H1 (cell line): ENCODE measurements around the gene DNTT. TPM values are rescaled to one million over a fixed set of nuclear protein-coding genes. Genes with fewer than 3 reads are reported as not detected.

ENCODE experiments used
- CTCF ChIA-PET: fragments of 300-600 bp; sonication (Branson Sonifier 250); formaldehyde crosslinking; loops from one replicate; lab custom pipeline; 2021; ENCODE audit not compliant: partially characterized antibody; lab: Charles Lee
- POLR2A ChIA-PET: fragments of 300-600 bp; sonication (Branson Sonifier 250); formaldehyde crosslinking; loops from one replicate; lab custom pipeline; 2021; ENCODE audit warnings: inconsistent platforms; ENCODE audit not compliant: partially characterized antibody; lab: Charles Lee
- DNase-seq, 2 experiments: peaks; one replicate each; pipeline versions ENCODE4 v3.0.0 to v3.0.0-alpha.2; 2010 to 2022; ENCODE audit warnings: low spot score in 2 of 2, low read depth in 1 of 2, mixed read lengths in 1 of 2
- FAIRE-seq: peaks from 2 replicates; lab custom pipeline; 2011; peaks lifted over from hg19 to GRCh38; lab: Jason Lieb, UNC
- H2AFZ ChIP-seq: 2 replicates; pipeline ENCODE4 v1.8.1; 2012; ENCODE audit warnings: low read length, inconsistent platforms
- H2AK5ac ChIP-seq: 2 replicates; pipeline ENCODE4 v1.6.1; 2013; ENCODE audit warnings: low read depth, low read length
- H2BK120ac ChIP-seq: replicated peaks from 2 replicates; pipeline ENCODE3; 2013; ENCODE audit warnings: low read depth, low read length, inconsistent platforms
- H2BK12ac ChIP-seq: 2 replicates; pipeline ENCODE4 v1.6.1; 2013; ENCODE audit warnings: low read depth, low read length
- H2BK15ac ChIP-seq: 2 replicates; pipeline ENCODE4 v1.6.1; 2013; ENCODE audit warnings: low read length
- H2BK20ac ChIP-seq: 2 replicates; pipeline ENCODE4 v1.6.1; 2013; ENCODE audit warnings: low read length
- H2BK5ac ChIP-seq: 2 replicates; pipeline ENCODE4 v1.6.1; 2013; ENCODE audit warnings: low read depth, low read length
- H3K14ac ChIP-seq: 2 replicates; pipeline ENCODE4 v1.6.1; 2013; ENCODE audit warnings: inconsistent platforms; ENCODE audit not compliant: insufficient read length
- H3K18ac ChIP-seq: 2 replicates; pipeline ENCODE4 v1.6.1; 2013; ENCODE audit warnings: low read length; ENCODE audit errors: extremely low read depth
- H3K23ac ChIP-seq: 2 replicates; pipeline ENCODE4 v1.6.1; 2013; ENCODE audit warnings: inconsistent platforms; ENCODE audit not compliant: insufficient read length
- H3K23me2 ChIP-seq: 2 replicates; pipeline ENCODE4 v1.6.1; 2013; ENCODE audit warnings: low read depth, low read length
- H3K27ac ChIP-seq: 2 replicates; pipeline ENCODE4 v1.6.1; 2011; ENCODE audit warnings: low read depth, low read length, inconsistent platforms
- H3K27me3 ChIP-seq, 4 experiments: replicated peaks in 1 of 4; 1 replicate in 1 of 4; 2 replicates in 3 of 4; pipeline versions ENCODE4 v1.6.1 to v1.8.1; 2011 to 2013; ENCODE audit warnings: low read length in 3 of 4, mild to moderate bottlenecking in 3 of 4, inconsistent platforms in 2 of 4, mixed read lengths in 2 of 4, moderate library complexity in 1 of 4; ENCODE audit not compliant: control insufficient read depth in 3 of 4, insufficient read depth in 3 of 4; ENCODE audit errors: extremely low read depth in 1 of 4
- H3K36me3 ChIP-seq, 4 experiments: 2 replicates each; pipeline versions ENCODE4 v1.6.1 to v1.8.1; 2011 to 2013; ENCODE audit warnings: mild to moderate bottlenecking in 4 of 4, low read length in 3 of 4, moderate library complexity in 2 of 4, control low read depth in 1 of 4, inconsistent platforms in 1 of 4; ENCODE audit not compliant: insufficient read depth in 4 of 4, control insufficient read depth in 2 of 4
- H3K4ac ChIP-seq: replicated peaks from 2 replicates; pipeline ENCODE3; 2013; ENCODE audit warnings: low read length, low read depth, mixed read lengths, inconsistent platforms; ENCODE audit not compliant: insufficient read length
- H3K4me1 ChIP-seq, 4 experiments: replicated peaks in 1 of 4; 1 replicate in 1 of 4; 2 replicates in 3 of 4; pipeline versions ENCODE4 v1.6.1 to v1.8.1; 2011 to 2013; ENCODE audit warnings: low read length in 3 of 4, inconsistent platforms in 2 of 4, mixed read lengths in 1 of 4; ENCODE audit not compliant: insufficient read depth in 4 of 4, control insufficient read depth in 3 of 4
- H3K4me2 ChIP-seq, 2 experiments: 2 replicates each; pipeline versions ENCODE4 v1.6.1 to v1.8.1; 2011 to 2013; ENCODE audit warnings: low read depth in 2 of 2, low read length in 2 of 2, control low read depth in 1 of 2, inconsistent platforms in 1 of 2, mild to moderate bottlenecking in 1 of 2; ENCODE audit not compliant: insufficient read depth in 1 of 2
- H3K4me3 ChIP-seq, 4 experiments: fragments of 200-600, 300-600 bp in 1 of 4; sonication (generic), shearing (Covaris generic), sonication (Bioruptor Twin) in 1 of 4; 2 replicates each; pipeline versions ENCODE4 v1.5.1 to v1.8.1; 2011 to 2016; ENCODE audit warnings: low read length in 4 of 4, low read depth in 3 of 4, control low read depth in 2 of 4, inconsistent platforms in 2 of 4, mild to moderate bottlenecking in 2 of 4, mixed read lengths in 1 of 4, moderate library complexity in 1 of 4; ENCODE audit not compliant: insufficient read depth in 2 of 4; ENCODE audit errors: extremely low read depth in 1 of 4
- H3K56ac ChIP-seq: replicated peaks from 2 replicates; pipeline ENCODE3; 2013; ENCODE audit warnings: low read depth, mild to moderate bottlenecking, mixed read lengths, low read length, inconsistent platforms; ENCODE audit not compliant: insufficient read length
- H3K79me1 ChIP-seq: 2 replicates; pipeline ENCODE4 v1.6.1; 2013; ENCODE audit warnings: low read depth, low read length, control low read depth
- H3K79me2 ChIP-seq, 2 experiments: 2 replicates each; pipeline versions ENCODE4 v1.6.1 to v1.8.1; 2012 to 2013; ENCODE audit warnings: low read length in 2 of 2, mild to moderate bottlenecking in 2 of 2, inconsistent platforms in 1 of 2; ENCODE audit not compliant: insufficient read depth in 2 of 2, control insufficient read depth in 1 of 2
- H3K9ac ChIP-seq, 4 experiments: replicated peaks in 1 of 4; 1 replicate in 1 of 4; 2 replicates in 3 of 4; pipeline versions ENCODE4 v1.6.1 to v1.8.1; 2011 to 2013; ENCODE audit warnings: low read depth in 3 of 4, low read length in 3 of 4, control low read depth in 2 of 4, mild to moderate bottlenecking in 2 of 4, moderate library complexity in 2 of 4, inconsistent platforms in 1 of 4; ENCODE audit errors: extremely low read depth in 1 of 4
- H3K9me3 ChIP-seq, 2 experiments: 2 replicates each; pipeline versions ENCODE4 v1.6.1 to v1.8.1; 2012 to 2013; ENCODE audit warnings: mild to moderate bottlenecking in 2 of 2, moderate library complexity in 2 of 2, control low read depth in 1 of 2, inconsistent platforms in 1 of 2, low read depth in 1 of 2, low read length in 1 of 2, mixed read lengths in 1 of 2; ENCODE audit not compliant: insufficient read depth in 2 of 2
- H4K20me1 ChIP-seq, 2 experiments: replicated peaks in 1 of 2; 2 replicates each; pipeline versions ENCODE3 to v1.8.1; 2011 to 2013; ENCODE audit warnings: inconsistent platforms in 2 of 2, low read length in 2 of 2, mild to moderate bottlenecking in 1 of 2; ENCODE audit not compliant: insufficient read depth in 2 of 2, control insufficient read depth in 1 of 2
- H4K5ac ChIP-seq: 2 replicates; pipeline ENCODE4 v1.6.1; 2013; ENCODE audit warnings: low read length, low read depth, mixed read lengths, inconsistent platforms; ENCODE audit not compliant: insufficient read length
- H4K8ac ChIP-seq: 2 replicates; pipeline ENCODE4 v1.8.0; 2013; ENCODE audit warnings: mild to moderate bottlenecking, moderate library complexity, low read length, inconsistent platforms; ENCODE audit not compliant: insufficient read depth; ENCODE audit errors: extremely low read depth
- H4K91ac ChIP-seq: replicated peaks from 2 replicates; pipeline ENCODE3; 2013; ENCODE audit warnings: low read length, mixed read lengths, inconsistent platforms; ENCODE audit not compliant: insufficient read length
- GABPA ChIP-seq: IDR thresholded peaks from 2 replicates; pipeline ENCODE4 v1.6.1; 2011; ENCODE audit warnings: mild to moderate bottlenecking, low read length, moderate library complexity, borderline replicate concordance; ENCODE audit not compliant: insufficient read depth
- KDM1A ChIP-seq: fragments of 200-600, 300-600 bp; sonication (generic); IDR thresholded peaks from 2 replicates; pipeline ENCODE4 v1.7.1; 2016; ENCODE audit warnings: mild to moderate bottlenecking, low read length, borderline replicate concordance
- WGBS, 2 experiments: shearing (Covaris generic) in 1 of 2; methylation state at CpG; one replicate each; pipeline versions ENCODE4 v1.1.6 to v1.1.7; 2013 to 2015; ENCODE audit warnings: low lambda C conversion rate in 2 of 2, mixed read lengths in 2 of 2, inconsistent platforms in 1 of 2, low coverage in 1 of 2, missing lambda C conversion rate in 1 of 2; ENCODE audit not compliant: insufficient replicate concordance in 2 of 2, insufficient coverage in 1 of 2, insufficient read length in 1 of 2; ENCODE audit errors: extremely low coverage in 1 of 2, missing lambda C conversion rate in 1 of 2; 5-methylcytosine and 5-hydroxymethylcytosine counted together
- polyA plus RNA-seq, 7 experiments: library from polyadenylated mRNA; depleted of rRNA in 3 of 7; stranded (reverse) in 5 of 7; unstranded in 2 of 7; fragments of >200 nt in 5 of 7; fragments of 200-250 nt in 2 of 7; gene quantifications; 1 replicate in 5 of 7; 2 replicates in 1 of 7; 4 replicates in 1 of 7; pipeline versions ENCODE4 v1.2.1 to v1.2.3, GENCODE V29; 2011 to 2013; ENCODE audit warnings: missing spikeins in 2 of 7, mixed read lengths in 2 of 7
- total RNA-seq: library from RNA; stranded (reverse); fragmentation: NEBNext Ultra II Directional; extraction: Animal tissue kit (Norgen Biotek cat#: 25700); gene quantifications from 2 replicates; pipeline ENCODE4 v1.2.1, GENCODE V29; 2021

DNTT gene
- total and polyA plus RNA-seq, 2 of the 8 experiments (the other 6 are each of a cell fraction or from before 2014, with no cell fraction given): not detected

DNA sequence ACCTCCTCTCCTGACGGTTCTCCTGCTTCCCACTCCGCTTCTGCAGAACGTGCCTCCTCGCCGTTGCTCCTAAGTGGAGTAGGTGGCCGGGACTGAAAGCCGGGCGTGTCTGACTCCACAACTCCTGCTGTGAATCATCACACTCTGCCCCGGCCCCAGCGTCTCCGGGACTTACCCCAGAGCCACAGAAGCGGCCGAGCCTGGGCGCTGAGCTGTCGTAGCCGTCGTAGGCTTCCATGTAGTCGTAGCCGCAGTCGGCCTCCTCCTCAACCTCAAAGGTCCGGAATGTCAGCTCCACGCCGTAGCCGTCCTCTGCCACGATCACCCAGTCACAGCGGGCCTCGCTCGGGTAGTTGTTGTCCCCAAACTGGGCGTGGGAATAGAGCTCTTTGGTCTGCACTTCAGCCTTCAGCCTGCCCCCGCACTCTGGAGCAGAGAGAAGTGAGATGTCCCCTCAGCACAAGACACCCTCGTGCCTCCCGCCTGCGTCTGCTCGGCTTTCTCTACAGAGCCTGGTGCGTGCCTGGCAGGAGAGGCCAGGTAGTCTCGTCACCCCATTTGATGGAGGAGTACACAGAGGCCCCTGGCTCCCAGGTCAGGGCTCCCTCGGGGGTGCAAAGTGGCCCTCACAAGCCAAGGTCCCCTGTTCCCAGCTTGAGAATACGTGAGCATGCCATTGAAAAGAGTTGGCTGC is 65.8 kb downstream of the DNTT start:
- peak overlapping the region; percentile 49 for H4K91ac ChIP-seq
- H2BK15ac ChIP-seq: peak overlapping the region; percentile 89; the same call in 1 of the 2 replicates
- CTCF ChIA-PET: interaction anchor here (0.5 to 12.6 kb wide), 49 partner anchors 8 to 848 kb away, joined by 3 to 197 read pairs (median 4); partner anchors contain the start of genes OPALIN and TLL2
- H3K56ac ChIP-seq: no peak overlapping the region
- H3K9me3 ChIP-seq: no peaks in the 10 kb centered on the region
- H3K27ac ChIP-seq: no peak overlapping the region
- 0 out of 2 replicates have a peak overlapping the region, but pooled peaks have one; percentile 24 for H3K18ac ChIP-seq
- H2BK5ac ChIP-seq: no peak overlapping the region; the same call in 1 of the 2 replicates
- DNase-seq: no peak
- H3K4me3 ChIP-seq: no peak overlapping the region
- 89% methylated on average over 36 of the region's 38 CpGs; no CpG with 5 or more reads in 1 of the 2 experiments for WGBS, 2 experiments
- no peak overlapping the region for H3K4ac ChIP-seq
- no peak overlapping the region for H2BK120ac ChIP-seq
- H2BK20ac ChIP-seq: peak overlapping the region; percentile 93
- no peak overlapping the region for H3K14ac ChIP-seq
- H2BK12ac ChIP-seq: 0 out of 2 replicates have a peak overlapping the region, but pooled peaks have one; percentile 41
- POLR2A ChIA-PET: interaction anchor here (1.0 to 1.1 kb wide), 2 partner anchors 128 to 240 kb away, joined by 3 read pairs; partner anchors contain the start of gene ZNF518A
- peaks cover 0 to 11% (median 4%) of the 10 kb centered on the region in 4 experiments; a peak in 6 of 7 replicates for H3K4me1 ChIP-seq
- no peaks in the 10 kb centered on the region for H3K79me2 ChIP-seq
- no peak overlapping the region for H3K4me2 ChIP-seq
- no peak overlapping the region for H4K5ac ChIP-seq
- no peak overlapping the region for H3K9ac ChIP-seq
- TF ChIP-seq KDM1A (0 out of 2 replicates have a peak, but pooled peaks have one; percentile 48), GABPA (no peak)
- TF ChIP-seq, all 59 proteins: peak for 1
- Histone ChIP-seq H3K36me3 (no peaks in the 10 kb centered on the region), H4K8ac (peak overlapping the region; percentile 39; the same call in 1 of the 2 replicates), H3K23me2 (peaks cover 2% of the 10 kb centered on the region), H2AFZ (no peak overlapping the region), H2AK5ac (no peak overlapping the region), H3K27me3 (peaks cover 0 to 2% (median 1%) of the 10 kb centered on the region in 4 experiments; a peak in 3 of 7 replicates), H3K23ac (no peak overlapping the region), H3K79me1 (no peaks in the 10 kb centered on the region), H4K20me1 (no peaks in the 10 kb centered on the region)
- no peak for FAIRE-seq
